GM12891 (cell line): ENCODE data around the gene ATF2.
"Not testable (repeated sequence)": the region's sequence is repeated elsewhere in the genome, so short reads cannot be mapped to it uniquely, and the experiment has no call there.

ENCODE experiments used
- DNase-seq: peaks from one replicate; pipeline ENCODE4 v3.0.0; 2011; ENCODE audit warnings: low spot score; ENCODE audit not compliant: insufficient read length
- FAIRE-seq: peaks from 2 replicates; lab custom pipeline; 2011; peaks lifted over from hg19 to GRCh38; lab: Jason Lieb, UNC
- PAX5 ChIP-seq: IDR thresholded peaks from 2 replicates; pipeline ENCODE4 v1.6.1; 2011; ENCODE audit warnings: low read length, moderate library complexity, mild to moderate bottlenecking; ENCODE audit not compliant: insufficient read depth, severe bottlenecking
- POLR2A ChIP-seq: IDR thresholded peaks from 2 replicates; pipeline ENCODE4 v1.6.1; 2011; ENCODE audit warnings: low read depth, low read length, control low read depth
- POLR2AphosphoS5 ChIP-seq: IDR thresholded peaks from 2 replicates; pipeline ENCODE4 v1.6.1; 2011; ENCODE audit warnings: low read depth, low read length, control low read depth
- POU2F2 ChIP-seq: IDR thresholded peaks from 2 replicates; pipeline ENCODE4 v1.6.1; 2011; ENCODE audit warnings: low read depth, mild to moderate bottlenecking, control low read depth, low read length, moderate library complexity
- SPI1 ChIP-seq: IDR thresholded peaks from 2 replicates; pipeline ENCODE4 v1.6.1; 2011; ENCODE audit warnings: low read depth, low read length, control low read depth
- TAF1 ChIP-seq: IDR thresholded peaks from 2 replicates; pipeline ENCODE4 v1.6.1; 2011; ENCODE audit warnings: low read depth, low read length, control low read depth

ATF2 gene

DNA sequence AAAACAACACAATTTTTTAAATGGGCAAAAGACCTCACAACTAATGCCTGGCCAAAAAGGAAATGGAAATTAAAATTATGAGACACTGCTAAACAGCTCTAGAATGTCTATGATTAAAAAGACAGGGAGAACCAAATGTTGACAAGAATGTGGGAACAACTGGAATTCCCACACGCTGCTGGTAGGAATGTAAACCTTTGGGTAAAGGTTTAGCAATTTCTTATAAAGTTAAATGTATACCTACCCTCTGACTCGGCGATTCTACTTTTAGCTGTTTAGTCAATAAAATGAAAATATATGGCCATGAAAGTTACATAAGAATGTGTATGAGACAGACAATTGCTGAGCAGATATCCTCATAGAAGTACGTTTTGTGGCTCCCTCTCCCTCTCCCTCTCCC lies 60.9 kb downstream of the ATF2 start:
- DNase-seq (no peak), FAIRE-seq (no peak)
- no peak for TF ChIP-seq SPI1
- TF ChIP-seq POLR2AphosphoS5: no peak
- no peak for TF ChIP-seq TAF1
- no peak for TF ChIP-seq POLR2A
- TF ChIP-seq PAX5: no peak
- TF ChIP-seq POU2F2: no peak

- no peak for FAIRE-seq
- TF ChIP-seq SPI1 (no peak), PAX5 (no peak), TAF1 (no peak), POLR2AphosphoS5 (no peak), POU2F2 (no peak), POLR2A (no peak)
- DNase-seq: no peak
These were observed 64.8 kb downstream of the ATF2 start for GRCh38 chr2:175103191-175103590.

DNA sequence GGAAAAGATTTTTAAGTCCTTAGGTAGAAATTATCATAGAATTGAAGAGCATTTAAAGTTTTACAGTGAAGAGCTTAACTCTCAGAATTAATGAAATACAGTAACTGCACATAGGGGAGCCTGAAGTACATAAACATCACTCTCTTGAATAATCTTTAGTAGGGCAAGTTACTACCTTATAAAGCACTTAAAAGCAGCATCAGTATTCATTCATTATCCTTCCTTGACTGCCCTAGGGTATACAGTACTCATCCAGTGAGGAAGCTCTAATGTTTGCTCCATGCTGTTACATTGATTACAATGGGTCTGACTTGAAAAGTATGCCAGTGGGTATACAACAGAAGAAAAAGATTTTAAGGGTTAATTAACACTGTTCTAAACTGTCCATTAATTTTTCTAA lies 66.5 kb downstream of the ATF2 start:
- no peak for FAIRE-seq
- TF ChIP-seq PAX5: no peak
- TF ChIP-seq TAF1: no peak
- no peak for TF ChIP-seq POLR2AphosphoS5
- no peak for TF ChIP-seq SPI1
- no peak for TF ChIP-seq POLR2A
- no peak for TF ChIP-seq POU2F2
- no peak for DNase-seq

DNA sequence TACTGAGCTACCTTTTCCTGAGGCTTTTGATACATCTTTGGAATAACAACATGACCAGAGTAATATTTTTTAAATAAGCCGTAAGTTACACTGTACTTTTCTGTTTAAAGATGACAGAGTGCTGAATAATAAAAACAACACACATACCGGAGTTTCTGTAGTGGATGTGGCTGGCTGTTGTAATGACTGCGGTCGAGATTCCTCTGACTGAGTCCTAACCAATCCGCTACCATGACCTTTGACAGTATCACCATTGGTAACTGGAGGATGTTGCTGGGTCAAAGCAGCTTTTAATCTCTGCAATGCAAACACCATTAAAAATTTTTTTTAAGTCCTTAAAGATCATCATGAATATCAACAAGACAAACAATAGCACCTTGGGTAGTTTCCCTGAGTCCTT lies 70.7 kb downstream of the ATF2 start:
- FAIRE-seq (no peak), DNase-seq (no peak)
- TF ChIP-seq POU2F2 (no peak), POLR2AphosphoS5 (no peak), SPI1 (no peak), TAF1 (no peak), PAX5 (no peak), POLR2A (no peak)

- not testable (repeated sequence) for DNase-seq, FAIRE-seq
These were observed 83.9 kb downstream of the ATF2 start for GRCh38 chr2:175084117-175084516.

DNA sequence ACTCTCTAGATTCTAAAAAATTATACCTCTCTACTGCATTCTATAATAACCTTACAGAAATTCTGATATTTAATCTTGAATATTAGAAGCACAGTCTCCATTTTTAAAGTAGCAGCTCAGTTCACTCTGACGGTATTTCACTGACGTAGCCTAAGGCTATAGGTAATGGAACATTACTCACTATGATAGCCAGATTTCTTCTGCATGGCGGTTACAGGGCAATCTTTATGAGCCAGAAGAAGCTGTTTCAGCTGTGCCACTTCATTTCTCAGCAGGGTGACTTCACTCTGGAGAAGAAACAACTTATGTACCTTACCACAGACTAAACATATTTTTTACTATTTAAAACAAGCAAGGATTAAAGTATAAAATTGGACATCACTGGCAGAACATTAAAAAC lies 87.5 kb downstream of the ATF2 start:
- DNase-seq (no peak), FAIRE-seq (no peak)
- TF ChIP-seq SPI1: no peak
- no peak for TF ChIP-seq POLR2AphosphoS5
- TF ChIP-seq TAF1: no peak
- no peak for TF ChIP-seq POLR2A
- TF ChIP-seq POU2F2: no peak
- no peak for TF ChIP-seq PAX5

GRCh38 chr2:175076272-175076671 lies 91.7 kb downstream of the ATF2 start:
- TF ChIP-seq POLR2AphosphoS5 (no peak), POLR2A (no peak), POU2F2 (no peak), PAX5 (no peak), TAF1 (no peak), SPI1 (no peak)
- DNase-seq (no peak), FAIRE-seq (no peak)

GRCh38 chr2:175074478-175074877 lies 93.5 kb downstream of the ATF2 start:
- no peak for DNase-seq
- no peak for TF ChIP-seq POLR2A
- no peak for FAIRE-seq

GRCh38 chr2:175068534-175068933 lies 99.5 kb downstream of the ATF2 start:
- FAIRE-seq (no peak), DNase-seq (no peak)
- TF ChIP-seq PAX5: no peak
- TF ChIP-seq POU2F2: no peak
- TF ChIP-seq POLR2A: no peak
- no peak for TF ChIP-seq TAF1
- no peak for TF ChIP-seq SPI1
- TF ChIP-seq POLR2AphosphoS5: no peak

DNA sequence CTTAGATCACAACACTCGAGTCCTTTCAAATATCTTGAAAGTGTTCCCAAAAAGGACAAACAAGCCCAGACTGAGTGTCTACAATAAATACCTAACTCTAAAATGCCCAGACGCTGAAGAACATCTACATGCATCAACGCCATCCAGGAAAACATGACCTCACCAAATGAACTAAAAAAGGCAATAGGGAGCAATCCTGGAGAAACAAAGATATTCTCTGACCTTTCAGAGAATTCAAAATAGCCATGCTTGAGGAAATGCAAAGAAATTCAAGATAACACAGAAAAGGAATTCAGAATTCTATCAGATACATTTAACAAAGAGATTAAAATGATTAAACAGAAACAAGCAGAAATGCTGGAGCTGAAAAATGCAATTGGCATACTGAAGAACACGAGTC lies 101.6 kb downstream of the ATF2 start:
- no peak for DNase-seq
- FAIRE-seq: no peak
- no peak for TF ChIP-seq TAF1
- no peak for TF ChIP-seq PAX5
- no peak for TF ChIP-seq POLR2A
- no peak for TF ChIP-seq SPI1
- TF ChIP-seq POU2F2: no peak
- no peak for TF ChIP-seq POLR2AphosphoS5

DNA sequence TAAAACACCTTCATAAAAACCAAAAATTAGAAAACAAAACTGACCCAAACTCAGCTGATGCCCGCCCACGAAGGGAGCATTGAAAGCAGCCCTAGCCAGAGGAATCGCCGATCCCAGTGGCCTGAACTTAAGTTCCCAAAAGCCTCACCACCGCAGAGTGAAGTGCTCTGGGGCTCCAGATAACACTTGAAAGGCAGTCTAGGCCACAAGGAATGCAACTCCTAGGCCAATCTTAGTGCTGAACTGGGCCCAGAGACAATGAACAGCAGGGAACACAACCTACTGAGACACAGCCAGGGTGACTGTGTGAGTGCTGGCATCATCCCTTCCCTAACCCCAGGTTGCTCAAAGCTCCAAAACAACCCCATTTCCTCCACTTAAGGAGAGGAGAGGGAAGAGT lies 103.2 kb downstream of the ATF2 start:
- FAIRE-seq: no peak
- TF ChIP-seq TAF1 (no peak), SPI1 (no peak)
- no peak for DNase-seq

DNA sequence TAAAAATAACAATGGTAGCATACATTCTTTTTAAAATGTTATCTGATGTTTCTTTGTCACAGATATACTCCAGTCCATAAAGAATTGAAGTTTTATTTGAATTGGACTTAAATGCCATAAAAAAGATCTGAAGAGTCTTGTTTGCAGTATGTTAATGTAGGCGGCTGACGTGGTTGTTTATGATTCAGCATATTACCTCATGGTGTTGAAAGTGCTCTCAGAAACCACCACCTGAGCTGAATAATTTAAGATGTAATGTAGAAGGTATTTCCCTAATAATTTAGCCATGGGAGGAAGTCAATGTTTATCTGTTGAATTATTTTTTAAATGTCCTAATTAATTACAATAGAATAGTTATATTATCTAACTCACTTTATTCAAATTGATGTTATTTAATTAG lies 104.3 kb downstream of the ATF2 start:
- no peak for FAIRE-seq
- no peak for DNase-seq
- TF ChIP-seq PAX5: no peak
- no peak for TF ChIP-seq POLR2A
- TF ChIP-seq POU2F2: no peak
- no peak for TF ChIP-seq SPI1
- no peak for TF ChIP-seq POLR2AphosphoS5
